ENCODE results near the gene OGFOD3. TPM values are rescaled to one million over a fixed set of nuclear protein-coding genes. Genes with fewer than 3 reads are reported as not detected.

Gene OGFOD3
- total RNA-seq, 4 donors from 2014 or later = 7.7 to 39.9 (median 24.3) TPM

- TF ChIP-seq CTCF (IDR thresholded peaks at IDR 0.05; ENCODE audit: low read depth) = no peak
These were observed 68.0 kb downstream of the OGFOD3 start for GRCh38 chr17:82350182-82351030.

GRCh38 chr17:82349287-82349701, 69.1 kb downstream of the OGFOD3 start:
- no peak for TF ChIP-seq CTCF (IDR thresholded peaks at IDR 0.05; ENCODE audit: low read depth)

GRCh38 chr17:82348866-82349265, 69.5 kb downstream of the OGFOD3 start:
- no peak for TF ChIP-seq CTCF (IDR thresholded peaks at IDR 0.05; ENCODE audit: low read depth)

- no peak for TF ChIP-seq CTCF (IDR thresholded peaks at IDR 0.05; ENCODE audit: low read depth)
These were observed 70.0 kb downstream of the OGFOD3 start for GRCh38 chr17:82348434-82348833.

GRCh38 chr17:82346342-82347300, 71.8 kb downstream of the OGFOD3 start:
- no peak for TF ChIP-seq CTCF (IDR thresholded peaks at IDR 0.05; ENCODE audit: low read depth)

GRCh38 chr17:82345151-82345976, 73.0 kb downstream of the OGFOD3 start:
- TF ChIP-seq CTCF (IDR thresholded peaks at IDR 0.05; ENCODE audit: low read depth) = no peak

Data from subcutaneous adipose tissue (tissue), 4 donors.